Stimulated activated CD4-positive, alpha-beta T cell treated with anti-CD3 and anti-CD28 coated beads, Interleukin-1b, Interleukin-23, amount 100 ng/mL, for 24 hours (primary cell): ENCODE data around the gene SEC61G.

Experiments used
- DNase-seq, 4 experiments: peaks; one replicate each; pipeline ENCODE4 v3.0.0-alpha.2; 2020; ENCODE audit warnings: low read depth in 4 of 4, low spot score in 1 of 4

SEC61G gene

DNA sequence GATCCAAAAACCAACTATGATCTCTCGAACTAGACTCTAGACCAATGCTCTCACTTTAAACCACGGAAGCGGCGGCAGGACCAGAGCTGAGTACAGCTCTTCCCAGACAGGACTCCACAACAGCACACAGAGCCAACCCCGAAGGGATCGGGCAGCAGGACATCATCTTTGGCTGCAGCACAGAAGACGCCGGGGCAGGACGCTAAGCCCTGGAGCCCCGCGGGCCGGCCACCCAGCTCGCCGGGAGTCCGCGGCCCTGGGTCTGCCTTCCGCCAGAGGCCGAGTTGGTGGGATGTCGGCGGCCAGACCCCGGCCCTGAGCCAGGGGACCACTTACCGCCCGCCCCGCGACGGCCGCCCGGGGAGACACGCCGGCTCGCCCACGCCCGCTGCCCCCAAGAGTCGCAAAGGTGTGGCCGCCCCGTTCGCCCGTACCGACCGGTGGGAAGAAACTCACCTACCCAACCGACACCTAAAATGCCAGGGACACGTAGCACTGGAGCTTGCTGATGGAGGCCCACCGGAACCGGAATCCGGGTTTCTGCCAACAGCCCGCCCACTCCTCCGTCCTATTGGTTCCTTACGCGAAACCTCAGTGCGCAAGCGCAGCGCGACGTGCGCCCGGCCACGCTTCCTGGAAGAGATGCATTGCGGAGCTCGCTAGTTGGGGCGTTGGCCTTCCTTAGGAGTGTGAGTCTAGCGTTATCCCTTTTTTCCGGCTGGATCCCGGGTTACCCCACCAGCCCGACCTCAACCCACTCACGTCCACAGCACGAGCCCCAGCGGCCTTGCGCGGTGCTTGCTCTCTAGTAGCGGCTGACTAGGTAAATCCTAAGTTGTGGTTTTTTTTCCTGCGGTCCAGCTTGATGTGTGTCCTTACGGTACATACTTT is at the start of gene SEC61G:
SEC61G (minus strand) TSS at position 510 of the 891 bp plus-strand sequence. CDS start 1,623 bp downstream, outside the sequence.
- peak; percentile 87 to 94 (median 94) for DNase-seq

DNA sequence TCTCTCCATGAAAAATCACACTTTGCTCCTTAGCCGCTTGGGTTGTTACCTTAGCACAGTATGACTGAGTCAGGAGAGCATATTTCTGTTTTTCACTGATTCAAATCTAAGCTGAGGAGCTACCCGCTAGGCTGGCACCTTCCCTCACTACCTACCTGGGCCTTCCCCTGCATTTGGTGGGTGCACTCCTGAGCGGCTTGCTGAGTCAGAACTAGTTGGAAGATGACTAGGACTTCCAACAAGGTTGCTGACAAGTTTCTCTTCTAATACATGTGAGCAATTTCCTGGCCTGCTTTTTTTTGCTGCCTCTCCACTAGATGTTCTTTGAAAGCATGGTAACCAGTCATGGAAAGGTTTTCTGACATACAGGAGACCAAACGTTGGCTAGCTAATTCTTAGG is 43.8 kb upstream of the SEC61G start:
- DNase-seq: peak in 1 of 4 experiments; percentile 8

DNA sequence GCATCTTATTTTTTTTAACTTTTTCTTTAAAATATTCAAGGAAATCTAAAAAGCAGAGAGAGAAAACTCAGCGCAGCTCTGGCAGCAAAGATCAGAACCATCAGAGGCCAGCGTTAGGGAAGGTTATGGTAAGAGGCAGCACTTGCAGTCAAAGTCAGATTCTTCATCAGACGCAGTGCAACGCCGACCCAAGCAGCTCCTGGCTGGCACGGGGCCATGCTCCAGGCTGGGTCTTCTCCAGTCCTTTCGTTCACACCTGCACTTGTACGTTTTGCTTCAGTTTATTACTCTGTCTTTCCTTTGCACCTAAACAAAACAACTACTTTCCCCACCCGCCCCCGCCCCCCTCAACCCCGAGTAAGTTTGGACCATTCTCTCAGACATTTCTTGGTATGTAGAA is 43.1 kb upstream of the SEC61G start:
- DNase-seq: no peak

DNA sequence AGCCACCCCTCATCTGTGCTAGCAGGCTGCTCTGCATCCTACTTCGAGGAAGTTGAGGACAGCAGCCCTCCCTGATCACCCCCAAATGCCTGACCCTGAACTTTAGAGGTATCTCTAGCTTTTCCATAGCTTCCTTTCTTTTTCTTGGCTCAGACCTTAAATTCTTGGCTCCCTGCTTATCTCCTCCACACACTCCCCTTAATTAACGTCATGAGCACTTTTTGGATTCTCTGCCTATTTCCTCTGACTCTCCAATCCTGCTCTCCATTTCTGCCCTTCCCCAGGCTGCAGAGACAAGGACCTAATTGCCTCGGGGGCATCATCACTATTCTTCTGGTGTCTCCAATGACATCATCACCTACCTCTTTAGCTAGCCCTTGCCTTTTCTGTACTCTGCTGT is 40.8 kb upstream of the SEC61G start:
- DNase-seq: no peak

DNA sequence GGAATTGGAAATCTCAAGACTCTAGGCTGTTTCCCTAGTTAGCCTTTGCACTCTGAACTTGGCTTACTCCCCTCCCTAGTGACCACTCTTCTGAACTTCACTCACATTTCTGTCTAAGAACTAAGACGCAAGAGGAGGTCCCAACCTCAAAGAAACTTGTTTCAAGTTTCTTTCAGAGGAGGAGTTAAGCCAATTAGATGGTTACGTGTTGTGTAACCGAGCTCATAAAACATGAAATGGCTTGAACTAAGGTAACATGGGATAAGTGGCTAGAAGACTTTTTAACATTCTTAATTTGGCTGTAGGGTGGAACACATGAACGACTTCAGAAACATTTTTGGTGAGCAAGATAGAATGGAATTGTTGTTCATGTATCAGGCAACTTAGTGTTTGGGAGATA is 39.5 kb upstream of the SEC61G start:
- no peak for DNase-seq

DNA sequence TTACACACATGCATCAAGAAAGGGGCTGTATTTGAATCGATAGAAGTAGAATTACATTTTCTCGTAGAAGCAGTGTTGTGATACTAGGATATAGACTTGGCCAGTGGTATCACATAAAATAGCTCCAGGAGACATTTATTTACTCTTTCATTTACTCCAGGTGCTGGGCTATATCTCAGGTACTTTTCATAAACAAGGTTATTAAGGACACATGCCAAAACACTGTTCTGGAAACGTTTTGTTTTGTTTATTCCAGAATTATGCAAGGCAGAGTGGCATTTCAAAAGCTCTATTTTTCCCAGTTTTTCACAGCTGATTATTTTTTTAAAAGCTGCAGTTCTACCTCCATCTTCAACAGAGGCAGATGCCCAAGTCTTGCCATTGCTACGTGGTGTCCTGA is 37.8 kb upstream of the SEC61G start:
- DNase-seq: no peak

DNA sequence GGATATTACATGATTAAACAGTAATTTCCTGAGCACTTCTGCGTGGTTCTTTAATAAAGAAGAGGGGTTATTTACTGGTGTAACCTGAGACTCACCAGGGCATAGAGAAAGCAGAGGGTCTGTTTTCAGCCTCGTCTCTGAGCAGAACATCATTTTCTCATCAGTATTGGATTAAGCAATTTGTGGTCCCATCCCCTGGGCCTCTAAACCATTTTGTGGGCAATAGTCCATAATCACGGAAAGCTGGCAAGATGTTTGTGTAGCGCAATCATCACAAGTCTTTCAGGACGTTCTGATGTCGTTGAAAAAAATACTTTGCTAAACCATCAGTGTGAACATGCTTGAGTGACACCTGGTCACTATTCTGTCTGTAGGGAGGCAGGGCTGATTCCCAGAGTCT is 37.1 kb upstream of the SEC61G start:
- DNase-seq: no peak

DNA sequence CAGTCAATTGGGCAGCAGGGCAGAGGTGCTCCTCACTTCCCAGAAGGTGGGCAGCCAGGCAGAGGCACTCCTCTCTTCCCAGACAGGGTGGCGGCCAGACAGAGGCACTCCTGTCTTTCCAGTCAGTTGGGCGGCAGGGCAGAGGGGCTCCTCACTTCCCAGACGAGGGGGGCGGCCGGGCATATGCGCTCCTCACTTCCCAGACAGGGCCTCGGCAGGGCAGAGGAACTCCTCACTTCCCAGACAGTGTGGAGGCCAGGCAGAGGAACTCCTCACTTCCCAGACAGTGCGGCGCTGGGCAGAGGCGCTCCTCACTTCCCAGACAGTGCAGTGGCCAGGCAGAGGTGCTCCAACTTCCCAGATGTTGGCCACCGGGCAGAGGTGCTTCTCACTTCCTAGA is 33.4 kb upstream of the SEC61G start:
- DNase-seq: no peak

DNA sequence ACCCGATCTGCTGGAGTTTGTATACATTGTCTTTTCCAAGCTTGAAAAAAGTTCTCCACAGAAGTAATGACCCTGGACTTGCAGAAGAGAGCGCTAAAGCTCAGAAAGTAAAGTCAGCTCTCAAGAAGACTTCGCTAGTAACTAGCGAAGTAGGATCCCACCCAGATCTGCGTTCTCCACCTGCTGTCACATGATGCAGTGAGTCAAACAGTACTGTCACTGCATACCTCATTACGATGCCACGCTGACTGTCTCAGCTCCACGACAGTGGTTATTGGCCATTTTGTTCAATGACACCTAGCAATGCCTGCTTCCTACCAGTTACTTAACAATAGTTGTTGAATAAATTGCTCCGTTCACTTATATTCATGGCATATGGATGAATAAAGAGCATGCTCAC is 29.7 kb upstream of the SEC61G start:
- DNase-seq: peak in 1 of 4 experiments; percentile 5

DNA sequence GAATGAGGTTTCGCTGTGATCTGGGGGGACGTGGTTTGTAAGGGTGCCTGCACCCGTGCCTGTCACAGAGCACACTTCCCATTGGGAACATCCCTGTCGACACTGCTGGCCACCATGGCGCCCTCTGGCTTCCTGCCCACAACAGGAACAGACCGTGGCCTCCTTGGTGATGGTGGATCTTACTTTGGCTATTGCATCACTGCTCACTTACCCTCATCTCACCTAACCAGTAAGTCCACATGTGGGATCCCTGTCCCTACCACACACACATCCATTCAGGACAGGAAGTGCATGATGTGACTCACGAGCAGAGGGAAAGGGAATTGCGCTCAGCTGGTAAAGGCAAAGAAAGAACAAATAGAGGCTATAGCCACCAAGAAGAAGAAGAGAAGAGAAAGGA is 26.2 kb upstream of the SEC61G start:
- DNase-seq: no peak

DNA sequence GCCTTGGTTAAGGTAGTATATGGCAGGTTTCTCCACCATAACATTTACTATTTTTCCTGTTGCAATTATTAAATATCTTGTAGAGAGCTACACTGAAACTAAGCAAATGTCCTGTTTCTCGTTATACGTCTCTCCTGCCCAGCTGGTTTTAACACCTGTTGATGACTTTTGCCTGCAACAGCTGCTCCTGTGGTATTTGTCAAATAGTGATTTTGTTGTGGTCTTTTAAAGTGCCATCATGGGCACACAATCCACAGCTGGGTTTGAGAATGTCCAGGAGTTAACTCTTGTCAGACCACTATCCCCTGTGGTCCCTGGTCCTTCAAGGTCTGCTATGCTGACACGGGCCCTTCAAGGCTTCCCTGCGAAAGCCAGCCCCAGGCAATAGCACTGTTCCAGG is 24.9 kb upstream of the SEC61G start:
- DNase-seq: no peak

DNA sequence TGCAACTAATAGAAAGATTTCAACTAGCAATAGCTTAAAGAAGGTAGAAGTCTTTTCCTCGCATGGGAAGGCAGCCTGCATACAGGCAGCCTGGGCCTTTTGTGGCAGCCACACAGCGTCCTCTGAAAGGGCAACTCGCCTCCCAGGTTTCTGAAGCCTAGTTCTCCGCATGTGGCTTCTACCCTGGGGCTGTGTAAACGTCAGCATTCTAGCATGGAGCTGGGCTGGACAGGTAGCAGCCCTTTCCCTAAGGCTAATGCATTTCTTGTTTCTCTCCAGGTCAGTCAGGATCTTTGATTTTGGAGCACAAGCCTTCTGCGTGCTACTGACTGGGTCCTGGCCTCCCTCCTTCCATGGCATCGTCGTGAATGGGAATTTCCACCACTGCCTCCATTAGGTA is 23.8 kb upstream of the SEC61G start:
- no peak for DNase-seq

DNA sequence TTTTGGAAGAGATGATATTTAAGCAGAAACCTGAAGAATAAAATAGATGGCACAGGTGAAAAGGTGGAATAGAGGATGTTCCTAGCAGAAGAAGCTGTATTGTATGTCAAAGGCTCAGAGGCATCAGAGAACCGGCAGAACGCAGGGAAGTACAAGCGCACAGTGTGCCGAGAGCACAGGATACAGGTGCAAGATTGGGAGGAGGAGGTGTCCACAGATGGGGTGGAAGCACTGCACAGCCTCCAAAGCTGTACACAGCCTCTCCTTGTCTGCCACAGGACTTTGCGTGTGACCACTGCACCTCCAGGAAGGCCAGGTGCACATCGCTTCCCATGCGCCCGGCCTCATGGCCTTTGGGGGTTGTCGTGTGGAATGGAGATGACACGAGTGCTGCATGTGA is 23.3 kb upstream of the SEC61G start:
- DNase-seq: no peak

DNA sequence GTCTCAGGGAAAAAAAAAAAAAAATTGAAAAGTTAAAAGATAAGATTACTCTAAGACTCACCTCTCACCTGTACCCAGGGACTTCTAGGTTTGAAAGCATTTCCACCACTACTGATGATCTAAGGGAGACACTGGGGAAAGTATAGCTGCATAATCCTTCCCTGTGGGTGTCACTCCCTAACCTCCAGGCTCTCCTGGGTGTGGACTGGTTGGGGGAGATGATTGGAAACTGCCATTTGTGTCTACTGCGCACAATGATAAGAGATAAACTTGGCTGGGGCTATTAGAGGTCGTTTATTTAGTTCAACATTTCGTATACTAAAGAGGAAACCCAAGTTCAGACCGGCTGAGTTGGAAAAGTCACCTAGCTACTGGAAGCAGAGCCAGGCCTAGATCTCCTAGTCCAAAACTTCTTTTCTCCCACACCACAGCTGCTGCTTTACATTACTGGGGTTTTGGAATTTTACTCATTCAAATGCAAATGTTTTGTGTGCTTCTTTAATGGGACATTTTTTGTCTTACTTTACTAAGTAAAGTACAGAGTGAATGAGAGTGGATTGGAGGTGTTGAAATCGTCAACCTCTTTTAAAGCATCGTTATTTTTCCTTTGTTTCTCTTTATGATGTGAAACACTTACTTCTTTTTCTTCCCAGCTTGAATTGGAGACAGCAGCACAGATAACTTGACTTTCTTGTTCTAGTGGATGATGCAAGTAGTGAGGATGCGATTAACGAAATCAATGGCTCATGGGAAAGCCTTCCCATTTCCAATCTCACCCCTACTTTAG is 22.3 kb upstream of the SEC61G start:
- DNase-seq: no peak

DNA sequence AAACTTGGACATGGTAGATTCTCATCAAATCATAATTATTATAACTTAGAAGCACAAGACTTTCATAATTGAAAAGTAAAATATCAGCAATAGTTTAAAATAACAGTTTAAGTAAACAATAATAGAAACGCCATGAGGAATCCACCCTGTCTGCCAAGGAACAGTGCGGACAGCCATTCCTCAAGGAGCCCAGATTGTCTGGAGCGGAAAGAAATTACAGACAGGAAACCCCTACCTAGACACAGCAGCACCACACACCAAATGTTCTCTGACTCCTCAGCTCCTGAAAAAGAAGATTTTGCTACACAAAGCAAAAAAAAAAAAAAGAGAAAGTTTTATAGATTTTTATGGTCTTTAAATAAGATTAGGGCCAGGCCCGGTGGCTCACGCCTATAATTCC is 21.5 kb upstream of the SEC61G start:
- no peak for DNase-seq

DNA sequence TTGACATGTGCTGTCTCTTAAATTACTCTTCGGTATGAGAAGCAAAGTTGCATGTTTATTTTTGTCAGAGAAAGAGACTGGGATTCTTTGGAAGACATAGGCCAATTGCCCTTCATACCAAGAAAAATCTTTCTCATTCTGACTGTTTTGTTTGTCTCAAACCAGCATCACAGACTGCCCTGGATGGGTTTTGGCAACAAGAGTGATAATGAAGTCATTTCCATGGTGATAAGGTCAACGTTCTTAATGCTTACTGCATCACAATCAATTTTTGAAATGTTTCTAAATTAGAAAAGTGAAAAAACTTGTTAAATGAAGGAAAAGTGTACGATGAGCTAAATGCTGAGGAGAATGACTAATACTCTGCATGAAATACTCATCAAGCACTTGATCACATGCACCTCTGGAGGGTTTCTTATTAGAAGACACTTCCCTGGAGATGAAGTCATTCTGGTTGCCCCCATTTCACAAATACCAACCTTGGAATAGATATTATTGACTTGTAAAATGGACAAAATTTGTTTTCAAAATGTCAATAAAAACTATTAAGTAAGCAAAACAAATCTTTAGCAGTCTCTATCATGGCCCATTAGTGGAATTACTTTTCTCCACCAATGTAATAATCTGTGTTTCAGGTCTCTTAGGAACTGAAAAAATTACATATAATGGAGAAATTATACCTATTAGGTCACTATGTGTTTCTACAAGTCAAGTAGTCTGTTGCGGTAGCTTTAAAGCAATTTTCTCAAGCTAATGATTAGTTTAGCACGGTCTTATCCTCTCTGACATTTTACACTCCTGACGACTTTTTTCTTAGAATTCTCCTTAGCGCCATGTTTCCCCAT is 19.9 kb upstream of the SEC61G start:
- no peak for DNase-seq

DNA sequence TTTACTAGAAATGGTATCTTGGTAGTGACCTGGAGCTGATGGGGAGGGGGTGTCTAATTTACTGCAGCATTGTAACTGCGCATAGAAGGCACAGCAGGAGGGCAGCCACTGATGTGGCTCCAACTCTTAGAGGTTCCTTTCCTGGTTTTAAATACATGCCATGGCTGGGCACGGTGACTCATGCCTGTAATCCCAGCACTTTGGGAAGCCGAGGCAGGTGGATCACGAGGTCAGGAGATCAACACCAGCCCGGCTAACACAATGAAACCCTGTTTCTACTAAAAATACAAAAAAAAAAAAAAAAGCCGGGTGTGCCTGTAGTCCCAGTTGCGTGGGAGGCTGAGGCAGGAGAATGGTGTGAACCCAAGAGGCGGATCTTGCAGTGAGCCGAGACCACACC is 19.2 kb upstream of the SEC61G start:
- DNase-seq: no peak

DNA sequence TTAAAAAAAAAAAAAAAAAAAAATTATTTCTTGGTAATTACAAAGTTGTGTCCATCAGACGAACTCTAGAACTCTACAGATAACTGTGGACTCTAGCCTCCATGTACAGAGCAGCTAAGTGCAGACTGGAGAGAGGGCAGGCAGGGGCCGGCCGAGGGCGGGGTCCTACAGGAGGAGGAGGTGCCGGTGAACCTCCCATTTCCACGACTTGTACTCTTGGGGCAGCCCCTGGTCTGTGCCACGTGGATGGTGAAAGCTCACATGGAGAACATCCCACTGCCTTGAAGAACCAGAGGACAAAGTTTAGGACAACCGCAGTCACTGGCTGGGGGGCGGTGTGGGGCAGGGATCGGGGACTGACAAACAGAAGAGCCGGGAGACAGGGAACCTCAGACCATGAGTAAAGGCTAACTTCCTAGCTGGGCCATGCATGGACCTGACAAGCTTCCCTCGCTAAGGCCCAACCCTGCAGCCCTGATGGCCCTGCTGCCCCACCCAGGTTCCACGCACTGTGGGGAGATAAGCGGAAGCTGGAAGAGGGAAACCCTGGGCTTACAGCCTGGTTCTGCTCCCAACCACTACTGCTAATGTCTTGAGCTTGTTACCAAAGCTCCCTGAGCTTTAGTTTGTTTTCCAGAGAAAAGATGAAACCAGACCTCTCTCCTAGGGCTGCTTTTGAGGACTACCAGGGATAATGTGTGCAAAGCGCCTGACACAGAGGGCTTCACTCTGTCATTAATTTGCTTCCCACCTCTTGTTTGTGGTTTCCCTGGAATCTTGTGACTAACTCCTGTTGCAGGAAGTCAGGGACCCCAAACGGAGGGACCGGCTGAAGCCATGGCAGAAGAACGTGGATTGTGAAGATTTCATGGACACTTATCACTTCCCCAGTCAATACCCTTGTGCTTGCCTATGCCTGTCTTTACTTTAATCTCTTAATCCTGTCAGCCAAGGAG is 16.1 kb upstream of the SEC61G start:
- DNase-seq: no peak

DNA sequence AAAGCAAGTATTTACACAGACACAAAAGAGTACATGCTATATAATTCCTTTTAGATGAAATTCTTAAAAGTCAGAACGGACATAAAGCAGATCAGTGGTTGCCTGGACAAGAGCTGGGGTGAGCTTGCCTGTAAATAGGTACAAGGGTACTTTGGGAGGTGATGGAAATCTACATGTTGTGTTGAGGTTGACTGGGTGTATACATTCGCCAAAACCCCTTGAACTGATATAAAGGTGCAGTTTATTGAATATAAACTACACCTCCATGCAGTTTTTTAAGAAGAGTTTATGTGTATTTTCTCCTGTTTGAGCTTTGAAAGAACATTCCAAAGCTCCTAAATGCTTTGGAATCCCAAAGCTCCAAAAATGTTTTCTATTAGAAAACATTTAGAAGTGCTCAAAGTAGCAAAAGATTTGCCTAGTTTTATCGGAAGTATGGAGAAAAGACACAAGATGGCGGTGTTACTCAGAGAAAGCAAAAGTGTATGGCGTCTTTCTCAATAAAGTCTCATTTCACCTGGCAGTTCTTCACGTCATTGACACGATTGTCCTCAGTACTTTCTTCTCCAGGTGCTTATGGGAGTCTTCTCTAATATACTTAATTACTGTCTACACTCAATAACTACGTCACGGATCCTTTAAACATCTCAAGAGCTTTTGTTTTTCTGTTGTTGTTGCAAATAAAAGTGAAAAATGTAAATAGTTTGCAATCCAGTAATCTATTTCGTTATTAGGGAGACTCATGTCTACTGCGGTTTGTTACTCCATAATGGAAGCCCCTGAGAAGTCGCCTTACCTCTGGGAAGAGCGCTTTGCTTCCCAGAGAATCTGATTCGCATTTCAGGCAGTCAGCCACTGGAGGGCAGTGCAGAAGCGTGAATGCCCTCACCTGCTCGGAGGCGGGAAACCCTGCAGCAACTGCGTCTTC is 14.7 kb upstream of the SEC61G start:
- DNase-seq: peak; percentile 25 to 50 (median 40)
